GM19455 (cell line): ENCODE data around the gene FANCC.

ENCODE experiments used
- ATAC-seq: cut with Tn5 transposase; IDR thresholded peaks from one replicate; pipeline ENCODE4 v1.9.1; 2021; ENCODE audit not compliant: unreplicated experiment

The FANCC gene

DNA sequence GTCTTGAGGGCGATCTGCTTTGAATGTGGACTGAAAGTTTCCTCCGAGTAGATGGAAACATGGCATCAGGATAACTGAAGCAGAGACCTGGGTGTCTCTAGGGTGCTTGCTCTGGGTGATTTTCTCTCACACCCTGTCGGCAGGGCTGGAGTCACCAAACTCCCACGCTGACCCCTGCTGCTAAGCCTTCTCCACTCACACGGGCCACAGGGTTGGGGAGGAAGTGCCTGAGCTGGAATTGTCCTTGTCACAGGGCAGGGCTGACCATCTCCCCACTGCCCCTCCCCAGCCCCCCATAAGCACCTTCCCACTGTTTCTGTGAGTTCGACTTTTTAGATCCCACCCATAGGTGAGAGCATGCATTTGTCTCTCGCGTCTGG is 212.9 kb downstream of the FANCC start:
- ATAC-seq: no peak

DNA sequence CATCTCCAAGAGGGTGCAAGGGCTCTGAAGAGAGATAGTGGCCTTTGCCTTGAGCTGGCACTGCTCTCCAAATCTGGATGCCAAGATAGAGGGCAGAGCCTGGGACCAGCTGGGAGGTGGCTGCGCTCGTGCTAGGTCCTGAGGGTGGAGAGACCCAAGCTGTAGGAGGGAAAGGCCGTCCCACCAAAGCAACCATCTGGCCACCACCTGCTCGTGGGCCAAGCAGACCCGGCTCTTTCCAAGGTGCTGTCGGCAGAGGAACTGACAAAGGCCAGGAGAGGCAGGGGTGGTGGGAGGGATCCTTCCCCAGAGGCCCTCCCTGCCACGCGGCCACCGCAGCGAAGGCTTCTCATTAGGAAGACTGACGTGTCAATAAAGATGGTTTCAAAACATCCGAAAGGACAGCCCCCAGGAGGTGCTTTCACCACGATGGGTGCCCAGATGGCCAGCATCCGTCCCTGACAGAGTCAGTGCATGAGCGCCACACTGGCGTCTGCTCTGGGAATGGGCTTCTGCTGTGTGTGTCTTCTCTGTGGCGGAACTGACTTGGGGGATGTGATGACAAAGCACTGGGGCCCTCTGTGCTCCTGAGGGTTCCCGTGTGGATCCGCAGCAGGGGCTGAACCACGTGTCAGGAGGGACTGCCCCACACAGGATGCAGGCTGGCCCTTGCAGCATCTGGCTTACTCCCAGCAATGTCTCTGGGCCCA is 213.5 kb downstream of the FANCC start:
- ATAC-seq: no peak

DNA sequence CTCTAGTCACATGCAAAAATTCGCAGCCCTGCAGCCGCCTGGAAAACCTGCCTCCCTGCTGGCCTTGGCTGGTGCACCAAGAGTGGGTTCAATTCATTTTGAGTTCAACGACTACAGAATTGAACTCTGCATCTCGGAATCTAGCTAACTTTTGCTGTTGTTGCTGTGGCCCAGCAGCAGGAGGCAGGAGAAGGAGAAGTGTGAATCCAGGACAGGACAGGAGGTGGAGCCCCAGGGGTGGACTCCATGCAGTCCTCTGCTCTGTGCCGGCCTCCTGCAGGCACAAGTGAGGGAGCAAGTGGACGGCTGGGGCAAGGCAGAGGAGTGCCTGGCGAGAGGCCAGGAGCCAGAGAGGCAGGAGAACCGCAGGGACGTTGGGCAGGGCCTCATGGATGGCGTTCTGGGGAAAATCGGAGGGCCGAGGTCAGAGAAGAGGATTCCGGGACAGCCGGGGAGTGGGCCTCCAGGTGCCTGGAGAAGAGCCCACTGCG is 214.2 kb downstream of the FANCC start:
- ATAC-seq: no peak

DNA sequence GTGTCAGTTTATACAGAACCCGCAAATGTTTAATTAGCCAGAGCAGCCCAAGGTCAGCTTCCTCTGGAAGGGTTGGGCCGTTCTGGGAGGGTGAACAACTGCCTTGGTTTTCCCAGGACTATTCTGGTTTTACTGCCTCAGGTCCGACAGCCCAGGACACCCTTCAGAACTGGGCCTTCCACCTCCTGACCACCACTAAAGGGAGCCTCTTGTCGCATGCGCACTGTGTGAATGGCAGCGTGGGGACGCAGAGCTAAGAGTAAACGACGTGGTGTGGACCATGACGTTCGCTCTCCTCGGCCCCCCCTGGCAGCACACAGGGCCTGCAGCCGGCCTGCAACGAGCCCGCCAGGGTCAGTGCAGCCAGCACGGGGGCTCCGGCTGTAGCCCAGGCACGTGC is 214.9 kb downstream of the FANCC start:
- ATAC-seq: no peak

DNA sequence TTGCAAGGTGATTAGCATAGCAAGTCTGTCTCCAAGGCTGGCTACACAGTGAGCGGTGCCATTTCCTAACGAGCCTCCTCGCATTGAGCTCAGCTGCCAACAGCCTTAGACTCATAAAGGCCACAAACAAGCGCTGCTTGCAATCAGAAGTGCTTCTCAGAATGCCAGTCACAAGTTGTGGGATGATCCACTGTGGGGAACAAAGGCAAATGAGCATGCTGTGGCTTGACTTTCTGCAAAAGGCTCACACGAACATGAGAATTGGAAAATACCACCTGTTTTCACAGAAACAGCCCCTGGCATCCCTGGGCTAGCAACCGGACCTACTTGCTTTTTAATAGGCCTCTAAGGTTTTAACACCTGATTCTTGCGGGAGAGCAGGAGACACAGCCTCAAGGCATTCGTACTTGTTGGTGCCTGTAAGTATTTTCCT is 215.5 kb downstream of the FANCC start:
- no peak for ATAC-seq

DNA sequence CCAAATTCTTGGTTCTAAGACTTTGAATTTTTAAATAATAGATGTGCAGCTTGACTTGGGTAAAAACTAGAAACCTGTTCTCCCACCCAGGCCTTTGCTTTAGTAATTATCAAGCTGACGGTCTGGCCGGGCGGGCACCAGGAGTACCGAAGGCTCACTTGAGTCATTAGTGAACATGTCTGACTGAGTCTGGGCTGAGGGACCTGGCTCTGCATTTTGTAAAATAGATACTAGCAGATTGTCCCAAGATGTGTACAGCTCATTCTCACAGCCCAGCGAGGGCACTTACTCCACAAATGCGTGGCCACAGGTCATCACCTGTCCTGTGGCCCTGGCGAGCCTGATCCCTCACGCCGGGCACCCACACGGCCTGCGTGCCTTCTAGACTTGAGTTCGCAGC is 216.2 kb downstream of the FANCC start:
- ATAC-seq: no peak

DNA sequence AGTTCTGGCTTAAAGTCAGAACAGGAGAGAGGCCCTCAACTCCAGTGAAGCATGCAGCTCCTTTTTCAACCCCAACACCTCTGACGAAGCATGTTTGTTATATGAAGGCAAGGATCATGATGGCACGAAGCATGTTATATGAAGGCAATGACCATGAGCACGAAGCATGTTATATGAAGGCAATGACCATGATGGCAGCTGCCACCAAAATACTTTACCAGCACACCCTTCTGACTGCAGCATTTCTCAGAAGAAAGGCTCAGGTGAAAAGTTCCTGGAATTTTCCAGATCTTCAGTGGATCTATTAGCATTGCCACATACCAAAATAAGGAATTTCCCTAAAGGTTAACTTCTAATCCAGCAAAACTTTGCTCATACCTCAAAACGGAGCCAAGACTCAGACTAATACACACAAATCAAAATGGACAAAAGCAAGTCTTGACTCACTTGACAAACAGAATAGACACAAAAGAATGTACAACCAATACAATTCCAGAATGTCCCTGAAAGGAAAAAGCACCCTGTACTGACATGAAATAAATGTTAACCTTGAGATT is 217.4 kb downstream of the FANCC start:
- ATAC-seq: no peak

DNA sequence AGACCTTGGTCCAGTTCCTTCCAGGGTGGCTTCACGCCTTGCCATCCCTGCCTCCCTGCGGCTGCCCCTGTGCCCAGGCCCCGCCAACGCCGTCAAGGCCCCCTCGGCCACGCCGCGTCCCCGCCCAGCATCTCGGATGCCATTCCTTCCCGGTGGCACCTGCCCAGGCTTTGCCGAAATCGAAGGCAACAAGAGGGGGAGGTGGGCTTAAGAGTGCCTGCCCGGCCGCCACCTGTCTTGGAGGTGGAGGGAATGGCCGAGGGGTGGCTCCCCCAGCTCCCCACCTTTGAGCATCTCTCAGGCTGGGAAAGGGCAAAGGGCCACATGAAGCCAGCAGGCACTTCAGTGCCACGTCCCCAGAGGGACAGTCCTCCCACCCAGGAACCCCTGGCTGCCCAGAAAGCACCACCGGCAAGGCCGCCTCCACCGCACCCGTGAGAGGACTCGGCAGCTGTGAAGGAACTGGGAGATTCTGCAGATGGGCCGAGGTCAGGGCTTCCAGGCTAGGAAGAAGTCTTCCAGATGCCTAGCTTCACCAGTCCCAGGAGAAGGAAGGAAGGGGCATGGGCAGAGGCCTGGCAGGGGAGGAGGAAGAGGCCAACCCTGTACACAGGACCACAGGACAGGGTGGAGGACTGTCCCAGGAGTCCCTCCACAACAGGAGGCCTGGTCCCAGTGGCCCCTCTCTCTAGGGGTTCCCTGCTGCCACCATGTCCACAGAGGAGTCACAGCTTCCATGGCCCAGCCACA is 218.0 kb downstream of the FANCC start:
- no peak for ATAC-seq

DNA sequence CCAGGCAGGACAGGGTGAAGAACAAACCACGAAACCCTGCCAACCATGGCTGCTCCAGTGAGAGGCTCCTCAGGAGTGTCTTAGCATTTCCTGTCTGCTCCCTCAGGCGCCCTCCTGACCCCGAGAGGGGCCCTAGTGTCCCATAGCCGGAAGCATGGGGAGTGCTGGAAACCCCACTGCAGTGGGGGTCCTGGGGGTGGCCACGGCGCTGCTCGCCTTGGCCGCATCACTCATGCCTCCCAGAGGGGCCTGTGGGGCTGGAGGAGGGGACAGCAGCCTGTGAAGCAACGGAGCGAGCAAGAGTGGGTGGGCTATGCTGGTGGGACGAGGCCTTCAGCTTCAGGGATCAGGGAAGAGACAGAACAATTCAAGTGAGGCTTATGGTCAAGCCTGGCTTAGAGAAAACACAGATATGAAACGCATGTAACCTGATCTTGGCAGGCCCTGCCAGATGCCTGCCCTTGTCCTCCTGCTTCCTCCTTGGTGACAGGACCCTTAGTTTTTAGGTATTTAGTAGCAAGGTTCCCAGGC is 219.1 kb downstream of the FANCC start:
- no peak for ATAC-seq

DNA sequence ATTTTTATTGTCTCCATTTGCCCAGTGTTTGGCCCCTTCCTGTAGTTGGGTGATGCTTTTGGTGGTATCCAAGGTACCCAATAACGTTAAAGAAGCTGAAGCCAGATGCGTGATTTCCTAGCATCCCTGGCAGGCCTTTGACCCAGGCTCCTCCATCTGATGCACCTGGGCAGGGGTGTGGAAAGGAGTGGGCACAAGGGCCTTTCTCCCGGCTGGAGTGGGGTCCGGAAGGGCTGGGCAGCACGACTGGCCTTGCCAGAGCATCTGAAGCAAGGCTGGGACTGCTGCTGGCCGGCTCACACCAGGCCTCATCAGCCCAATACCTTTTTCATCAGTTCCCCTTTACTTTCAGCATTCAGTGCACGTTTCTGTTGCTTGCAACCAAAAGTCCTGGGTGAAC is 220.2 kb downstream of the FANCC start:
- ATAC-seq: no peak

DNA sequence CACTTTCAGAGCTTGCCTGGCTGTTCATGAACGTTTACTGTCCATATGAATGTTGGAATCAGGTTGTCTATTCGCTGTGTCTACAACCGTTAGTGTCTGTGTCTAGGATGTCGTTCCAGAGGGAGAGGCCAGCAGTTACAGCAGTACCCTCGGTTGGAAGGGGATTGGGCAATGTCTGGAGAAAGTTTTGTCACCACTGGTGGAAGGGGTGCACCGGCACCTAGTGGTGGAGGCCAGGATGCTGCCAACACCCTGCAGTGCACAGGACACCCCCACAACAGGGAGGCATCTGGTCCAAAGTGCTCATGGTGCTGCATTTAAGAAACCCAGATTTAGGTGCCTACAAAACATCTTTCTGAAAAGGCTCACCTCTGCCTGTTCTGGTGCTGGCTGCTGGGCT is 220.7 kb downstream of the FANCC start:
- no peak for ATAC-seq

DNA sequence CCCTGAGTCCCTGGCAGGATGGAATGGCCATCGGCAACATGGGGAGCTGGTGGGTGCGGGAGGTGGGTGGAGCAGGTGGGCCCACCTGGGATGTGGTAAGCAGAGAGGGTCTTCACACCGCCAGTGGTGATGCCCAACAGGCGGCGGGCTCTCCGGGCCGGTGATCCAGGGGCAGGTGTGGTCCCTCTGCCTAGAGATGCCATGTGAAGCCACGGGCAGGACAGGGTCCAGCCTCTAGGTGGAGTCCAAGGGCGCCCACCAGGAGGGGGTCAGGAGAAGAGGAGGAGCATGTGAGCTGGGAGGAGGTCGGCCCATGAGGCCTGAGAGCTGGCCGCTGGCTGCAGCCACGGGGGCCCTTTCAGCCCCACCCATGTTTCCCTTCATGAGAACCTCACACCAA is 221.1 kb downstream of the FANCC start:
- ATAC-seq: no peak

DNA sequence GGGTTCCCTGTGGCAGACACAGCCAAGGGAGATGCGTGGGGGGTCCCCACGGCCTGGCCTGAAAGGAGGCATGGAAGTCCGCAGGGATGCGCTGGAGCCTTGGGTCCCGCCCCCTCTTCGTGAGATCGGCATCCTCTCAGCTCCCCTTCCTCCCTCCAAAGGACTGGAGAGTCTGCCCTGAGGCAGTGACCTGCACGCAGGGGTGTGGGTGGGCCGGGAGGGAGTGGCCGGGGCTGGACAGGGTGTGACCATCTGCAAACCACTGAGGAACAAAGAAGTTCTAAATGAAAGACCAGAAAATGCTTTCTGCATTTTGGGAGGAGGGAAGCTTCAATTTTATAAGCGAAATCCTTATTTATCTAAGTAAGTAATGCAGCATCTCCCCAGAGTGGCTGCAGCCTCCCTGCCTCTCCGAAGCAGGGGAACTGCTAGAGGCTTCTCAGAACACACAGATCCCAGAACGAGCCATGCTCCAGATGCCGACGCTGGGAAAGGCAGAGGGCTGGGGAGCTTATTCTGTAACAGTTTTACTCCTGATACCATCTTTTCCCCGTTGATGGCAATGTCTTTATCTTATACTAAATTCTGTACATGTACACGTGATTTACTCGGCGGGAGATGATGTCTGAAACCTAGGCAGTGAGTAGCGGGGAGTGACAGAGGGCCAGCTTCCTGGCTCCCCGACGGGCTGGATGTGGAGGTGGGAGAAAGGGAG is 221.7 kb downstream of the FANCC start:
- ATAC-seq: no peak

DNA sequence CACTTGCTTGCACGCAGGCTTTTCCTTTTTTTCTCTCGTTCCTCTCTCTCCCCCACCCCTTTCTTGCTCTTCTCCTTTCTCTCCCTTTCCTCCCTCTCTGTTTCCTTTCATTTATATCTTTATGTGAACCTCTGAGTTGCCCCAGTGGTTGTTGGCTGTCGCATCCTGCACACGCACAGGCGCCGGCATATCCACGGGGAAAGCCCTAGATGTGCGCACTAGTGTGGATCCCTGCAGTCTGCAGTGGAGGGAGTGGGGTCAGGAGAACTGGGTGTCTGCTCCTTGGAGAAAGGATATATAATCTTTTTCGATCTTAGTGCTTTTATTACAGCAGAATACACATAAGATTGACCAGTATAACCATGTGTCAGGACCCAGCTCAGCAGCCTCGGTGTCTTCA is 223.5 kb downstream of the FANCC start:
- no peak for ATAC-seq

DNA sequence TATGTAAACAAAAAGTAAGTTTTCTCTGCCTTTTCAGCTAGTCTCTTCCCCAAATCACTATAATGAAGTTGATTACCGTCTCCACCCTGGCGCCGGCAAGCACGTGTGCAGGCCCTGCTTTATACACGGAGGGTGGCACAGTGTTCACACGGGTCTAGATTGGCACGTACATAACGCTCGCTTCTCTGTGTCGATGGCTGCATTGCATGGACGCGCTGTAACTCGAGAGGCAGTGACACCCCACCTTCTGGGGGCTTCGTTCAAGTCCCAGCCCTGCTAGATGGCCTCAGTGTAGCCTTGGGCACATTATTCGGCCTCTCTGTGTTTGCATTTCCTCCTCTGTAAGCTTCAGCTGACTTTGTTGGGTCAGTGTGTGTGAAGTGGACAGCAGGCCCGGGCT is 223.9 kb downstream of the FANCC start:
- no peak for ATAC-seq

DNA sequence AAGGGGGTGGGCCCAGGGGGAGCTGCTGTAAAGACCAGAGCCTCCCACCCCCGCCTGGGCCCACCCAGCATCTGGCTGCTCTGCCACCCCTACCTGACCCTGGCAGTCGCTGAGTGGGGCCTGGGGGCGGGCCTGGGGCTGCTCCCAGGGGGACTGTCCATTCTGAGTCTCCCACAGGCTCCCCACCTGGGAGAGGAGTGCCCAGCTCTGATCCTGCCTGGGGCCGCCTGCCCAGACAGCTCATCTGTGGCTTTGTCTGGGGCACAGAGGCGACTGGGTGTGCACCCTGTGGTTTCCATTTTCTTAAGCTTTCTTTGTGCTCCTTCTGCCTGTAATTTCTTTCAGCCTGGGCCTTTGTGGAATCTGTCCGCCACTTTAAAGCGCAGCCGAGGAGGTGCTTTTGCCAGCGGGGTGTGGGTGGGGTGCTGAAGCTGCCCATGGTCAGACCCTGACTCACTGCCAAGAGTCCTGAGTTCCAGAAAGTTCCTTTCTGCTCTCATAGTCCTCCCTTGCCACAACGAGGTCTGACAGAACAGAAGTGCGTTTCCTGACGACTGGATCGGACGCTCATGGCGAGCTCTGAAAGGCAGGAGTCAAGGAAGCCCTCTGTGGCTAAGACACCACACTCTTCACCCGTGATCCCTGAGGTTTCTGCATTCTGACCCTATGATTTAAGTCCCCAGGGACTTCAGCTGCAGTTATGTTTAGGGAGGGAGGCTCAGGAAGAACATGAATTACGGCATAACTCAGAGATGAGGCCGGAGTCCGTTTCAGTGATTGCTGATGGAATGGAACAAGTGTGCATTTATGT is 225.0 kb downstream of the FANCC start:
- no peak for ATAC-seq

DNA sequence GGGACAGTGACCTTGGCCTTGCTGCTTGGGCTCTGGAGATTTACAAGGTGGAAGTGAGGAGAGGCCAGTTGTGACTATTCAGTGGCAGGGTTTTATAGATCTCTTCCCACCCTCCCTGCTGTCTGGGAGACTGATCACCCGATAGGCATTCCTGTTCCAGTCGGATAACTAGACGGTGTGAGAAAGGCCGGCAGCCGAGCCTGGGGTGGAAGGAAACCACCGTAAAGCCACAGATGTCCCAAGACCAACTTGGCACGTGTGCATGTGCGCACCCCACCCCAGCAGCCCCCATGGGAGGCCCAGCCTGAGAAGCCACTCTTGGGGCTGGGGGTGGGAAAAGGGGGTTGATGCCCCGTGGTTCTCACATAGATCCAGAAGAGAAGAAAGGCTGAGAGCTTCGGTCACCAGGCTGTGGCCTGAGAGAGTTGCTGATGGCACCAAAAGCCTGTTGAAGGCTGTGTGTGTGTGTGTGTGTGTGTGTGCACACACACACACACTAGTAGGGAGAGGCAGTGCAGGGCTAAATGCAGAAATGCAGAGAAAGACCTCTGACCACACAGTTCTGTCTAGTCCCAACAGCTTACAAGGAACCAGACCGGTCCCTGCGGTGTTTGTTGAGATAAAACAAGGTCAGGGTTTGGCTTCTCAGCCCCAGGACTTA is 225.8 kb downstream of the FANCC start:
- ATAC-seq: no peak

DNA sequence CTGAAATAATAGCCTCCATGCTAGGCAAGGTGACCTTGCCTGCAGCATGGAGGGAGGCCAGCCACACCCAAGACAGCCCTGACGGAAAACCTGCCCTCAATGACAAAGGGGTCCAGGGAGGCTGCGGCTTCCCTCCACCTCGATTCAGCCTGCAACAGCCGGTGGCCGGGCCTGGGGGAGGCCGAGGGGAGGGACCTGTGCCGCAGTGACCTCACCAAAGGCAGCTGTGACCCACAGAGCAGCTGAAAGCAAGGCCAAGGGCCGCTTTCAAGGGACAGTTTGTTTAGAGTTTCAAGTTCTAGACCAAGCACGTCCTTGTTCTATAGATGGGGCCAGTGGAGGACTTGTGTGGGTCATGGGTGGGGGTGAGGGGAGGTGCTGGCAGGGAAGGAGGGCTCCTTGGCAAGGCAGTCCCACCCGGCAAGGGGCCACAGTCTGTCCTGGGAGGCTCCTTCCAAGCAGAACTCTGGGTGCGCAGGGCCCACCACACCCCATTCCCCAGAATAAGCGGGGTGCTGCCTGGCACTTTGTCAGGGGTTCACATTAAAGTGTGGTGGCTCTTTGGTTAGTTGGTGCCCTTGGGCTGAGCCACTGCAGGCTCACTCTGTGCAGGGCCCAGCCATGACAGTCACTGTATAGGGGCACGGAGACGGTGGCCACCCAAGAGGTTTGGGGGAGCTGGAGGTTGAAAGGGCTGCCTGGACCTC is 226.5 kb downstream of the FANCC start:
- ATAC-seq: no peak

DNA sequence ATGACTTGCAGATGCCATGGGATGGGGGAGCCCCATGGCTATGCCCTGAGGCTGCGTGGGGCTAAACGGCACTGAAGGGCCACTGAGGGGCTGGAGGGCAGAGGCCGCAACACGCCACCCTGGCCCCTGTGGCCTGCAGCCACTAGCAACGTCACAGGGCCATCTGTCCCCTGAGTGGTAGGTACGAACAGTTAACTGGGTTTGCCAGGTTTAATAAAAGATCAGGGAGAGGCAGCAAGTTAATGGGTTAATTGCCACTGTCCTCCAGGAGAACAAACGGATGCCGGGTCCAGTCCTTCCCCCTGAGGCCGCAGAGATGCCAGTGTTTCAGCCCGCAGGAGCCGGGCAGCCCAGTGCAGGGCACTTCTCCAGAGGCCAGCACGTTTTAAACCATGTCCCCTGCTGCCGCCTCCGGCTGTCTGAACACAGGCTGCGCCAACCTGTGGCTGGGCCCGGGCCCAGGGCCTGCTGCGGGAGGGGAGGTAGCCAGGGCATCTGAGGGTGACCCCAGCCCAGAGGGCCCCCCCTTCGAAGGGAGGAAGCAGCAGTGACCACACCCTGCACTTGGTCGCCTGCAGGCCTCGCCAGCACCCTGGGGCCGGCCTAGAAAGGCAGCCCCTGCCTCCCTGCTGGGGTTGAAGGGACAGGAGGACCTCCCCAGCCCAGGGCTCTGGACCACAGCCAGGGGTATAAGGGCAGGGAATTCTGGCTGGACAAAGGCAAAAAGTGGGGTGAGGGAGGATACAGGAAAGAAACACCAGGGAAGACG is 227.3 kb downstream of the FANCC start:
- no peak for ATAC-seq
